GM18951 (cell line): ENCODE results near the gene CWF19L1.
"Not testable (repeated sequence)": the region's sequence is repeated elsewhere in the genome, so short reads cannot be mapped to it uniquely, and the experiment has no call there.

Experiments
- POLR2A ChIP-seq: IDR thresholded peaks from 4 replicates; pipeline ENCODE4 v1.6.1; 2011; ENCODE audit warnings: mild to moderate bottlenecking; ENCODE audit not compliant: insufficient read length, insufficient read depth; ENCODE audit errors: extremely low read depth
- in situ Hi-C: fragments of 300-500 bp; cut with MboI; formaldehyde crosslinking; loops from one replicate; pipeline ENCODE4 v1.12.0; 2022; ENCODE audit warnings: low sequenced_read_pairs, mixed read lengths, inconsistent platforms; ENCODE audit not compliant: unreplicated experiment

The CWF19L1 gene

DNA sequence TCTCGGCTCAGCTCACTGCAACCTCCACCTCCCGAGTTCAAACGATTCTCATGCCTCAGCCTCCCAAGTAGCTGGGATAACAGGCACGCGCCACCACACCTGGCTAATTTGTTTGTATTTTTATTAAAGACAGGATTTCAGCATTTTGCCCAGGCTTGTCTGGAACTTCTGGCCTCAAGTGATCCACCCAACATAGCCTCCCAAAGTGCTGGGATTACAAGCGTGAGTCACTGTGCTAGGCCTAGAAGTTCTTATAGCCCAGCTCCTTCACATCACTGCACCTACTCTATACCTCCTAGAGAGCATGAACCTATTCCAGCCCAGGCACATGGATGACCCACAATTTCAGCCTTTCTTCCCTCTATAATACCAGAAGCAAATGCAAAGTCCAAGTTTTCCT is 20.3 kb upstream of the CWF19L1 start:
- in situ Hi-C loops: no loop called here
- no peak for TF ChIP-seq POLR2A

DNA sequence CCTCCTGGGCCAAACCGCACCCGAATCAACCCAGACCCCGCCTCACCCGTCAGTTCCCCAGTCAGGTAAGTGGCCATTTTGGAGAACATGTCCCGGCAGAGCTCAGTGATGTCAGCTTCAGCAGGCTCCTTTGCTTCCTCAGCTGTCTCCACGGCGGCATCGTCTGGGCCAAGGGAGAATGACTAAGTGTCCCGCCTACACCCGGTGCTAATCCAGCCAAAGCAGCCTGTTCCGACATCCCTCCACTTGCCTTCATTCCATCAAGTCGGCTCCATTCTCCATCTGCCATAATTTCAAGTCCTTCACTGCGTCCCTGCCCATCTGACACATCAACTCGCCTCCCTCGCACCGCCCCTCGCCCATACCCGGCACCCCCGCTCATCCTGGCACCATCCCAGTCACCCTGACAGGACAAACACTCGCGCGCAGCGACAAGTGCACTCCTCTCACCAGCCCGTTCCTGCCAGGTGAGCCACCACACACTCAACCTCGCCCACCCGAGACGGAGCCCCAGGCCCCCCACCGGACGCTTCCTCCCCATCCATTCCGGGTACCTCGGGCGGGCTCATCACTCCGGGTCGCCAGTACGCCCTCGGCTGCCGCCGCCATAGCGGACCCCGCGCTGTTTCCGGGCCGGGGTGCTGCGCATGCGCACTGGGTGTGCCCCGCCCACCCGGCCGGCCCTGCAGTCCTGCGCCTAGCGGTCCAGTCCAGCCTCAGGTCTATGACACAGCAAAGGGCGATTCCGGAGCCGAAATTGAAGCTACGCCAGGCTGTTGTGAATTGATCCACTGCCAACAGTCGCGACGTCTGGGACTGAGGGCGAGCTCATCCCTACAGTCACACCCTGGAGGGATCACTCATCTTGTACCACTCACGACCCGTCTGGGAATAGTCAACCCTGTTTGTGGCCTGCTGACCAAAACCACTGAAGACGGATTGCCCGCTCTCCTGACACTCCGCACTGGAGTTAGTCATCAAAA is 18.9 kb upstream of the CWF19L1 start, which contains the start of gene BLOC1S2:
Gene BLOC1S2, minus strand, starts transcription at position 630 of the 983 bp plus-strand sequence. Its CDS starts 21 bp downstream, at position 609.
- in situ Hi-C loops: no loop called here
- TF ChIP-seq POLR2A: peak; percentile 98

DNA sequence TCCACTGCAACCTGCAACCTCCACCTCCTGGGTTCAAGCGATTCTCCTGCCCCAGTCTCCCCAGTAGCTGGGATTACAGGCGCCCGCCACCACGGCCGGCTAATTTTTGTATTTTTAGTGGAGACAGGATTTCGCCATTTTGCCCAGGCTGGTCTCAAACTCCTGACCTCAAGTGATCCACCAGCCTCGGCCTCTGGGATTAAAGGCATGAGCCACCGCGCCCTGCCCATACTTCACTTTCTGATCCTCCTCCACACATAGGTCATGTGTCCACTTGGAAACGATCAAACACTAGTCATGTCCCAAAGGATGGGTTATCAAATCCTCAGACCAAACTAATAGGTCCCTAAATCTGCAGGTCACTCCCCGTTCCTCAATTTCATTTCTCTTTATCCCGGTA is 17.9 kb upstream of the CWF19L1 start:
- in situ Hi-C loops: not testable (repeated sequence)

GRCh38 chr10:100282907-100283306 is 15.5 kb upstream of the CWF19L1 start:
- TF ChIP-seq POLR2A: no peak
- in situ Hi-C loops: no loop called here

- in situ Hi-C loops: not testable (repeated sequence)
Measured at GRCh38 chr10:100276971-100277370, 9.5 kb upstream of the CWF19L1 start.

GRCh38 chr10:100265821-100266485 is 1.5 kb downstream of the CWF19L1 start:
- in situ Hi-C loops: no loop called here
- TF ChIP-seq POLR2A: no peak

- in situ Hi-C loops: no loop called here
- no peak for TF ChIP-seq POLR2A
Measured at GRCh38 chr10:100254191-100254590, 13.2 kb downstream of the CWF19L1 start.

GRCh38 chr10:100253041-100253440 is 14.4 kb downstream of the CWF19L1 start:
- TF ChIP-seq POLR2A: no peak
- in situ Hi-C loops: no loop called here

DNA sequence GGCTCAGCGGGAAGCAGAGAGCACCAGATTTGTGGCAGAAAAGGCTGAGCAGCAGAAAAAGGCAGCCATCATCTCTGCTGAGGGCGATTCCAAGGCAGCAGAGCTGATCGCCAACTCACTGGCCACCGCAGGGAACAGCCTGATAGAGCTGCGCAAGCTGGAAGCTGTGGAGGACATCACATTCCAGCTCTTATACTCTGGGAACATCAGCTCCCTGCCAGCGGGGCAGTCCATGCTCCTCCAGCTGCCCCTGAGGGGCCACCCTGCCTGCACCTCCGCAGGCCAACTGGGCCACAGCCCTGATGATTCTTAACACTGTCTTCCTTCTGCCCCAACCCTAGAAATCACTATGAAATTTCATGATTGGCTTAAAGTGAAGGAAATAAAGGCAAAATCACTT is 18.6 kb downstream of the CWF19L1 start:
- no peak for TF ChIP-seq POLR2A
- in situ Hi-C loops: no loop called here

- in situ Hi-C loops: no loop called here
- TF ChIP-seq POLR2A: no peak
Measured at GRCh38 chr10:100245484-100246220, 21.8 kb downstream of the CWF19L1 start.

DNA sequence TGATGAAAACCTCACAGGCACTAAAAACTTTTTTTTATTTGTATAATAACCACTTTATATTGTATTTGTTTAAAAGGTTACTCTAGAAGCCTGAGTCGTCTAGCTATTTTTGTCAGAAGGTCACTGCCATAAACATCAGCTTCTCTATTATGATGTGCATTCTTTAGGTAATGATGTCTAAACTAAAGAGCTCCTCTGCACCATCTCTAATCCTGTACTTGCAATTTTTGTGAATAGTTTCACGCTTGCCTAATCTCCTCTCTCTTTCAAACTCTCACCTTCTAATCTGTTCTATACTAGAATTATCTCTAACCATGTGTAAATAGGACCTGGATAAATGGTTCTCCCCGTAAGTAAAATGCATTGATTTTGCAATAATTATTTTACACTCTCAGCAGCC is 27.6 kb downstream of the CWF19L1 start:
- TF ChIP-seq POLR2A: no peak
- in situ Hi-C loops: no loop called here

DNA sequence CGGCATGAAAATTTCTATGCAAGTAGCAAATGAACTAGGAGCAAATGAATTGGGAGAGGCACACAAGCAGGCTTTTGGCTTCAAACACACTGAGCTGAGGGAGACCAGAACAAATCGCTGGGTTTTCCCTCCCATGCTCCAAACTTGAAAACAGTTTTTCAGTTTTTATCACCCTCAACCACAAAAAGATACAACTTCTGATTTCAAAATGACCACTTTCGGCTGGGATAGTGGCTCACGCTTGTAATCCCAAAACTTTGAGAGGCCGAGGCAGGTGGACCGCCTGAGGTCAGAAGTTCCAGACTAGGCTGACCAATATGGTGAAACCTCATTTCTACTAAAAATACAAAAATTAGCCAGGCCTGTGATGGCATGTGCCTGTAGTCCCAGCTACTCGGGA is 29.0 kb downstream of the CWF19L1 start:
- in situ Hi-C loops: no loop called here
- no peak for TF ChIP-seq POLR2A

DNA sequence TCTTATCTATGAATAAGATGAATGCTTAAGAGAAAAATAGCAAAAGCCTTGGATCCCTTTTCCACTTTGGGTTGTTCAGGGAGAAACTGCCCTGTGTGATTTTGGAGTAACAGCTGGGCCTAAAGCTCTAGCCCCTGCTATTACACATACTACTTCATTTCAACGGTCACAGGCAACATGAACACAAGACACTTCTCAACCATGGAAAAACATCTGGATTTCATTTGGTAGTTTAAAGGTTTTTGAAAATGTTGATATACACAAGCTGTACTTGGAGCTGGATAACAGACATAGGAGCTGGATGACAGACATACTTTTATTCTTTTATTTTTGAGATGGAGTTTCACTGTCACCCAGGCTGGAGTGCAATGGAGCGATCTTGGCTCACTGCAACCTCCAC is 35.3 kb downstream of the CWF19L1 start:
- in situ Hi-C loops: no loop called here
- no peak for TF ChIP-seq POLR2A
